HG03469 (cell line): ENCODE measurements around the gene B4GALT6.
A peak's percentile ranks its signal among the peaks of the same experiment; 100 is the strongest.

Source experiments
- ATAC-seq: cut with Tn5 transposase; IDR thresholded peaks from one replicate; pipeline ENCODE4 v1.9.1; 2021; ENCODE audit warnings: mild to moderate bottlenecking, moderate library complexity, moderate number of reproducible peaks; ENCODE audit not compliant: unreplicated experiment

Gene B4GALT6

DNA sequence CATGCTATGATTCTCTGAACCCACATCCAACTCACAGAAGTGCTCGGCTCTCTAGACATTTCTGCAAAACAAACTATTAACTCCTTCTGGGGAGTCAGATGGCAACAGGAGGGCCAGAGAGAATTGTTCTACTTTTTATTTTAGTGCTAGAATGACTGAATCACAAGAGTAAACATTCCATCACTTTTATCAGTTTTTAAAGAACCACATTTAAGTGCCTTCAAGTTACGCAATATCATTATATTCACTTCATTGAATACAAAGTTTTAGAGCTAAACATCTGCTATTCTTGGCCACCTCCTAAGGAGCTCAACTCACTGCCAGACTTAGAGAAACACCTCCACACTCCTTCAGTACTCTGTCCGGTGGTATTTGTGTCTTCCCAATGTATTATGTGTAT lies 22.4 kb downstream of the B4GALT6 start:
- ATAC-seq: no peak

DNA sequence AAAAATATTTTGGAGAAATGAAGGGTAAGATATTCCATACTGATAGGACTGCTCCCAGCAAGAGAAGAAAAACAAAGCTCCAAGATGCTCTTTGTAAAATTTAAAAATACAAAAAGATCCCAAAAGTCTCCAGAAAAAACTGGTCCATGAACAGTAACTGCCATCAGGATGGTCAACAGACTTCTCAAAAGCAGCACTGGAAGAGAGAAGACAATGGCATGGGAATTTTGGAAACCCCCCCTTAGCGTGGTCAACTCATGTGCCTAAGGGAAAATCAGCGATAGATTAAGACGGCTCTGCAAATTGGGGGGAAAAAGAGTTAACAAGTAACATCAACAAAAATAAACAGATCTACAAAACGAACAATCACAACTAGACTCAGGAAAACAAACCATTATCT lies 23.6 kb downstream of the B4GALT6 start:
- ATAC-seq: no peak

DNA sequence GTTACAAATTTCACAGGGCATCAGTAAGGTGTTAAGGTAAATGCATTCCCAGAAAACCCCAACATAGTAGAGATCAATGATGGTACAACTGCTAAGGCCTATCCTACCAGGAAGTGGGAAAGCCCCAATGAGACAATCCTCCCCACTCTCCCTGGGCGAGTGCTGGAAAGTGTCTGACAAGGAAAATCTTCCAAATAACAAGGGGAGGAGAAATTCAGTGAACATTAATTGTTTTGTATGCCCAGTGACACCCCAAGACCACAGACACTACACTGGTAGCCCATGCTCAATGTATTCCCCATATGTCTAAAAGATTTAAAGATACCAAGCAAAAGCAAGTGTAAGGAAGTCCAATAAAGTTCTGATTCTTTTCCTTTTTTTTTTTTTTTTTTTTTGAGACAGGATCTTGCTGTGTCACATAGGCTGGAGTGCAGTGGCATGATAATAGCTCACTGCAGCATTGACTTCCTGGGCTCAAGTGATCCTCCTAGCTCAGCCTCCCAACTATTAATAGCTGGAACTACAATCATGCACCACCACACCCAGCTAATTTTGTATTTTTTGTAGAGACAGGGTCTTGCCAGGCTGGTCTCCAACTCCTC lies 24.7 kb downstream of the B4GALT6 start:
- ATAC-seq: no peak

DNA sequence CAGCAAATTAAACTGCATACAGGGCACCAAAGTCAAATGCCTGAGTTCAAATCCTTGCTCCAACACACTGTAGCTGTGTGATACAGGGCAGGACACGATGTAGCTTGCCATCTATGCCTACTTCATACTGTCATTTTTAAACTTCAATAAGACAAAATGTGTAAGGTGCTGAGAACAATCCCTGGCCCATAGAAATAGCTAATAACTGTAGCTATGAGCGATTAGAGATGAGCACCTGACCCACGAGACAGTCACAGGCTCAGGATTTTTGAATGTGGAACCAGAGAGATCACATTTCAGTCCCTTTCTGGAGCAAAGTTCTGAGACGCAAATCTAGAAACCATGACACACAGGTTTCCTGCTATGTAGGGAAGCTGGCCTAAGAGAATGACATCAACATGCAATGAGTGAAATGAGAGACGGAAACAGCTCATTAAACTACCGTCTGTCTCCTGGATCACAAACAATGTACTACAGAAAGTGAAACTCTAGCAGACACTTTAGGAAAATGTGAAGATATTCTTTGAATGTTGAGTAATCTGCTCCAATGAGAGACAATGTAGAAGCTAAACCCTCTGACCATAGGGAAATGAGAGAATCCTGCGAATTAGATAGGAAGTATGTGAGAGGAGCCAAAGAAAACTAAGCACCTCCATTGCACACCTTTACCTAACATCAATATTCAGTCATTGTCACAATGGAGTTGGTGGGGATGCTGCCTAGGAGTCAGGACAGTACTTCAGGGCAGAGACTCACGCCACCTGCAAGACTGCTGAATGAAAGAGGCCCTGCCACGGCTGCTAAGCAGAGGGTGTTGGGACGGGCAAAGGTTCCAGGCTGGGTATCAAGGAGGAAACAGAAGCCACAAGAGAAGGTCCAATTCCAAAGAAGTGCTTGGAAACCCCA lies 25.5 kb downstream of the B4GALT6 start:
- peak; percentile 55 for ATAC-seq

DNA sequence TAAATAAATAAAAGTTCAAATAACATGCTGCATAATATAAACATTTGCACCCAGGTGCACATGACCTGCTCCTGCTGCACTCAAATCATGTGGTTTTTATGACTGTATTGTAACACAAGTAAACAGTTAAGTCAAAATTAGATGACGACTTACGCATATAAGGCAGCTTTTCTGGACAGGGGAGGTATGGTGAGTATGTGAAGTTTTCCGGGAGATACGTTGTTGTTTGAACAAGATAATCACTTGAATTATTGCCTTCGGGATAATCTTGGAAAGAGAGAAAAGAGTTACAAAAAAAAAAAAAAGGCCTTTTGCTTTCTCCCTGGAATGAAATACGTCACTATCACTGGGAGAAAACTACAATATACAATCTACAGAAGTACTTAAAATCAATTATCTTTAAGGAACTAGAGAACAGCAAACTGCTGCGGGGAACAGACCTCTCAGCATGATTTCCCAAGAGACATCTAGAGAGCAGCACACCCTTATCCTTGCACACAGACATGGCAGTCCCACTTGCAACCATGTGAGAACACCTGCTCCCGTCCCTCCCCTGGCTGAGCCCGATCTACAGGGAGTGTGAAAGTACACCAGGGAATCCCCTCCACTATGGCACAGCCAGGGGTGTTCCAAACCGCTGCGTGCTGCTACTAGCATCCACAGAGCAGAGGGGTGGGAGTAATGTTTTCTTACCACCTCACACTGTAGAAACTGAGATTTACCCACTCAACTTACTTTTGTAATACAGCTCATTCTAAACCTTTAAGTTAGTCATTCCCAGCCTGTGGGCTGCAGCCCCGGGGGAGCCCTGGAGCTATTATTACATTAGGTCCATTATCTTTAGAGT lies 26.3 kb downstream of the B4GALT6 start:
- ATAC-seq: peak; percentile 59

DNA sequence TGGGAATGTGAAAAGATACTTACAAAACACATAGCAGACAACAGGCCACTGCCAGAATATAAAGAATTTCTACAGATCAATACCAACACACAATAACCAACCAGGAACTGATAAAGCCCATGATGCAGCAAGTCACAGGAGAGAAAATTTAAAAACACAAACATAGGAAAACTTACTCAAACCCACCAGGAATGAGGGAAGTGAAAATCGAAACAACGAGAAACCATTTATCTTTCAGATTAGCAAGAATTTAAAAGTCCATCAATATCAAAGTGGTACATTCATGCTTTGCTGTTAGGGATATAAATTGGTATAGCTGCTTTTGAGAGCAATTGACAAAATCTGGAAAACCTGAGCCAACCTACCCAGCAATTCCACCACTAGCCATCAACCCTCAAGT lies 27.6 kb downstream of the B4GALT6 start:
- no peak for ATAC-seq

DNA sequence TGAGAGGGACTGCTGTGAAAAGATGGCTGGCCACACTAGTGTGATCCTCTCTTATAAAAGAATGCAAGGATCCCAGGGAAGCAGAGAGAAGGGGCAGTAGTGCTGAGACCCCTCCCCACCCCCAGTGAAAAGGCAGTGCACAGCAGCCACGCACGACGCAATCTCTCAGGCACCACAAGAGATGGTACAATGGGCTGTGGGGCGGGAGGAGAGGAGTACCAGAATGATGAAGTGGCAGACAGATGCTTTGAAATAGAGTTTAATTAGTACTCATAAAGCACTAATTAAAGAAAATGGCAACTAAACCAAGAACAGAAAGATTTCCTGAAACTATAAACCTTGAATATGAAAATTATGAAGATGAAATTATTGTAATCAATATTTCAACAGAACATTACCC lies 29.0 kb downstream of the B4GALT6 start:
- ATAC-seq: no peak

DNA sequence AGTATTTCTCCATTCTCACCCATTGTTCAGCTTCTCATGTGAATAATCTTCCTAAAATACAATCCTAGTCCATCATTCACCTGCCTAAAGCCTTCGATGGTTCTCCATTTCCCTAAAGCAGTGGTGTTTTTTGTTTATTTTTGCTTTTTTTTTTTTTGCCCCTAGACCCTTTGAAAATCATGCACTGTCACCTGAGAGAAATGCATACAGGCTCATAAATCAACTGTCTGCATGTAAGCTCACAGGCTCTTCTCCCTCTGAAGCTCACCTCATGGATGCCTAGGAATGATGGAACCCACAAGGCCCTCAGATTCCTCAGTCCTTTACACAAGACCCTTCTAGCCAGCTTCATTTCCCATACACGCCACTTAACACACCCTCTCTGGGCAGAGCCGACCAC lies 31.5 kb downstream of the B4GALT6 start:
- ATAC-seq: no peak

DNA sequence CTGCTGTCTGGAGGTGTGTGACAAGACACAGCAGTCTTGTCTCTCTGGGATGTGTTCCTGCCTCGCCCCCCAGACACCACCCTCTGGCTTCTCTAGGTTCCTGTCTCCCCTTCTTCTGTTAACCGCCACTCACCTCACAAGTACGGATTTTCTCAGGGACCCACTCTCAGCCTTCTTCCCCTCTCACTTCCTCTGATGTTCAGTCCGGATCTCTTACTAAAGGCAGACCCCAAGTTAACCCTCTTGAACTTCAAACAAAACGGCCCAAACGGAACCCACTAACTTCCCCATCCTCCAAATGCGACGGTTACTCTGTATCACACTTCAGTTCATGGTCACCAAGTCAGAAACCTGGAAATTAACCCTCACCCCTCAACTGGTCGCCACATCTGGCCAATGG lies 32.0 kb downstream of the B4GALT6 start:
- no peak for ATAC-seq

DNA sequence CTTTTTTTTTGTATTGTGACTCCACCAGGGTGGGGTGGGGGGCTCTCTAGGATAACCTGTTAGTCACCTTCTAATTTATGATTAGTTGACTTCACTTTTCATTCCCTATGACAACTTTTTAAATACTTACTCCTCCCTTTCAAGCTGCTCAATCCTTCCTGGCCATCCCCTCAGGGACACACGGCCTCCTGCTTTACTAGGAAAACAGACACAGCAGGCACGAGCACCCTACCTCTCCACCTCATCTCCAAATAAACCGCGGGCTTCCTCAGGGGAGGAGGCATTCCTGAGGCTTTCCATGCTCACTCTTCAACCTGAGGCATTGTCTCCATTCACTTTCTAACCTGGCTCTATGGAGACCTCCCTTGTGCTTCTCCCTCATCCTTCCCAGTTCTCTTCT lies 33.0 kb downstream of the B4GALT6 start:
- ATAC-seq: no peak

DNA sequence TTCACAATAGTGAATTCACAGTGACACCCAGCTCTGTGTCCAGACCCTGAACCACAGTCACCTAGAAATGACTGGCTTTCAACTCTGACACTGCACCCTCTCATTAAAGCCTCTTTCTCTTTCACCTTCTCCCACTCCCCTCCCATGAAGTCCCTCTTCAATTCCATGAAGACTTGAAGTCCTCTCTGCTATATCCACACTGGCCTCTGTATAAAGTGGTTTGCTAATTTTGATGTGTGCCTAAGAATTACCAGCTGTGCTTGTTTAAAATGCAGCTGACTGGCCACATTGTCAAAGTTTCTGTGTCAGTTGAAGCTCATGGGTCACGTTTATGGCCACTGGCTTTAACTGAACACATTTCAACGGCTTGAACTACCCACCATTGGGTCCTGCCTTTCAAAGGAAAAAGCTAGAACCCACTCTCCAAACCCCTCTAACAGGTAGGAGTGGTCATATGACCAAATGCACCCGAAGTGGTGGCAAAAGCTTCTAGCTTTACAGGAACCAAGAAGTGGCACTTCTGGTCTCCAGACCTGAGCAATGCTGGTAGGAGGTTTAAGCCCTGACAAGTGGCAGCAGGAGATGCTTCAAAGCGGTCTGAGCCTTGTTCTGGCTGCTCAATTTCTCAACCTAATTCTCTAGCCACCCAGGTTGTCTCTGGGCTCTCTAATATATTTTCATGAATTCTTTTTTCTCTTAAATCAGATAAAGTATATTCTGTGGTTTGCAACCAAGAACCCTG lies 34.2 kb downstream of the B4GALT6 start:
- ATAC-seq: no peak

DNA sequence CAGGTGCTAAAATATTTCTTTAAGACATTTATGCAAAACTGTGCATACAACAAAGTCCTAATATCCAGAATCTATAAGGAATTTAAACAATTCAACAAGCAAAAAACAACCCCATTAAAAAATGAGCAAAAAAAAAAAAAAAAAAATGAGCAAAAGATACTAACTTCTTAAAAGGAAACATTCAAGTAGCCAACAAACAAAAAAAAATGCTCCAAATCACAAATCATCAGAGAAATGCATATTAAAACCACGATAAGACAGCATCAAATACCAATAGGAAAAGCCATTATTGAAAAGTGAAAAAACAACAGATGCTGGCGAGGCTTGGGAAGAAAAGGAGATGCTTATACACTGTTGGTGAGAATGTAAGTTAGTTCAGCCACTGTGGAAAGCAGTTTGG lies 34.9 kb downstream of the B4GALT6 start:
- ATAC-seq: no peak

DNA sequence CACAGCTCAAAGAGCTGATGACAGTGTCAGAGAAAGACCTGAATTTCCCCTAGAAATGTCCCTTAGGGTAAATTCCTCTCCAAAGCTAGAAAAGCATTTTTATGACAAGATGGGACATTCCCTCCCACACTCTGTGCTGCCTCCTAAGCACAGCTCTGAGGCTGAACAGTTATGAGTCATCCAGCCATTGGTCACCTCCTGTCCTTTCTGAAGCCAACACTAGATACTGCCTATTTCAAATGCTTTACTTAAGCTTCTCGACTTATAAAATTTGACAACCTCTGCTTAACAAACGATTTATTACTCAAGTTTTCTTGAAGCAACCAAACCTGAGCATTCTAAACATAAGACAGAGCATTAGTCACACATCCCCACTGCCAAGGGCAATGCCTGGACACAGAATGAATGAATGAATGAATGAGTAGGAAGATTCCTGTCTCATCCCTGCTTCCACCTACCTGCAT lies 35.4 kb downstream of the B4GALT6 start:
- peak; percentile 73 for ATAC-seq

DNA sequence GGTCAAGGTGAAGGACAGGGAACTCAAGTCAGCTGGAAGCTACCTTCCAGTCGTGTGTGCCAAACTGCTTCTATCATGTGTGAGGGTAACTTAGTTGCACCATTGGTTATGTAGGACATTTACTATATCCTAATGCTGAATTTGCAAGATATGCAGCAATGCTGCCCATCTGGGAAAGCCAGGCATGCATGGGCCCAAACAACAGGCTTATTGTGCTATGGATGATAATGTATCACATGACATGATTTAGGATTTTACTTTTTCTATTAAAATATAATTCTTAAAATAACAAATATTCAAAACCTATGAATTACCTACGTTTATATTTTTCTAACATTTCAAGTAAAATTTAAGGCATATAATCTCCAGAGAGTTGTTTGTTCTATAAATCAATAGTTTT lies 35.9 kb downstream of the B4GALT6 start:
- no peak for ATAC-seq

DNA sequence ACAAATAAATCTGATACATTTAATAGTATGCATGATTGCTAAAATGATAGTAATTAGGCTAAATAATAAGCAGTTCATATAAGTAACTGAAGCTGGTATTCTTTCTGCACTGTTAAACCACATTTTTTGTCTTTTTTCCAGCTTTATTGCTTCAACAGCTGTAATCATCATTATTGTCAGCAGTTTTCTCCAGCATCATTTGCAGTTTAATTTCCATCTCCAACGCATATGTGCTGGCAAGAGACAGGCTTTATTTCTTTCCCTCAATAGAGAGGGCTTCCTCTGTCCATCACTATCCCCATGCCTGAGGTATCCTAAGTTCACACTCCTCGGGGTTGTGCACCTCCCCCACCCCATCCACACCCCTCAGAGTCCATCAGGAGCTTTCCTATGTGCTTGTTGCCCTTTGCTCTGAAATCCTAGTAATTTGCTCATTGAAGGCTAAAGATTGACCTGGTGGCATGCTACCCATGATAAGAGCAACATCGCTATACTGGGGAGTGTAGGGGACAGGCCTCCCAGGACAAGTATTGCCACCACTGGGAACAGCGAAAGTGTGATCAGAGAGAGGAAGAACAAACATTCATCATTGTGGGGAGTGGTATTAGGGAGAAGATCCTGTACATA lies 37.1 kb downstream of the B4GALT6 start:
- no peak for ATAC-seq

DNA sequence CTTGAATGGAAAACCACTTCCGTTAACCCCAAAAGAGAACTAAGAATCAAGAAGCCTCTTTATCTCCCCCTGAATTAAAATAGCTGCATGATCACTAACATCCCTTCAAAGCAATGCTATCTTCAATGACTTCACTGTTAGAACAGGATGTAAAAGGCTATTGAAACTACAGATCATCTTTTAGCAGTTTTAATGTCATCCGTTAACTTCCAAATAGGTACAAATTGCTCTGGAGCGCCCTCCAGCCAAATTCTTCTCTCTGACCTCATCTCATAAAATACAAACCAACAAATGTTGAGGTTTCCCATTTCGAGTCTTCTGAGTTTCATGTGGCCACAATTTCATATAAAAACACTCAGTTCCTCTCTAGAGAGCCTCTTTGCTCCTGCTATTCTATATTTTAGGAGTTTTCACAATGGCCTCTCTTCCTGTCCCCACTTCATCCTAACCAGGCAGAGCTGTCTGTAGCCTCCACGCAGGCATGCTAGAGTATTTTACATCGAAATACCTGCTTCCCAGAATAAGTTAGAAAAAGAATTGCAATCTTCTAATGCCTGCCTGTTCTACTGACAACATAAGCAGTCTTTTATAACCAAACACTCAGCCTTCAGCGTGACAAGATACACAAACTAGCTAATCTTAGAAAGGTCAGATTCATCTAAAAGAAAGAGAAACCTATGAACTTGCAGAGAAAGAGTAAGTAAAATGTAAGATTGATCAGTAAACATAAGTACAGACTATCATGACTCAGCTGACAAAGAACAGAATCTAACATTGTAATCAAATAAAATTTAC lies 37.9 kb downstream of the B4GALT6 start:
- ATAC-seq: no peak

DNA sequence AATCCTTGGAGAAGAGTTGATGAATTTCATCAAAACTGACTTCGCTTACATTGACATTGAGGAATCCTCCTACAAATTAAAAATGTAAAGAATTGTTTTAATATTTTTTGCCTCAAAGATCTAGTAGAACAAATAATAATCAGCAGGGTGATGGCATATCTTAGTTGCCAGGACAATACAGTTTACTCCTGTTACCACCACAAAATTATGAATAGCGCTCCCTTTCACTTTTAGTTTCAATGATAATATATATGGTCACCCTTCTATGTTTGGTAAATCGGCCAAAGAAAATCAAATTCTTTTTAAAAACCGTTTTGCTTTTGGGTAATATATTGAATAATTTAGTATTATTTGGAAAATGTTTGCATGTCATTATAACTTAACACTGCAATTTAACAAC lies 39.0 kb downstream of the B4GALT6 start:
- no peak for ATAC-seq

DNA sequence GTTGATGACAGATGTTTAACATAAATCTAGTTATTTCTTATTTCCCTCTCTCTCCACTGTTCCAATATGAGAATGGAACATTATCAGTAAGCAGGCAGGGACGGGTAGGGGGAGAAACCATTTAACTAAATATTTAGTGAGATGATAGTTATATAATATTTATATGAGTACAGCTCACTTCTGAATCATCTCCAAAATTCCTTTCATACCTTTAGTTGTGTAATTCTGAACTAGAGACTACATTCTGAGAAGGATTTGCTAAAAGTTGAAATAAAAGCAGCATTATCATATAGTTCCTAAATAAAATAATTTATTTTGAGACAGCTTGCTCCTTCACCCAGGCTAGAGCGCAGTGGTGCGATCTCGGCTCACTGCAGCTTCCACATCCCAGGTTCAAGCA lies 41.4 kb downstream of the B4GALT6 start:
- ATAC-seq: no peak

DNA sequence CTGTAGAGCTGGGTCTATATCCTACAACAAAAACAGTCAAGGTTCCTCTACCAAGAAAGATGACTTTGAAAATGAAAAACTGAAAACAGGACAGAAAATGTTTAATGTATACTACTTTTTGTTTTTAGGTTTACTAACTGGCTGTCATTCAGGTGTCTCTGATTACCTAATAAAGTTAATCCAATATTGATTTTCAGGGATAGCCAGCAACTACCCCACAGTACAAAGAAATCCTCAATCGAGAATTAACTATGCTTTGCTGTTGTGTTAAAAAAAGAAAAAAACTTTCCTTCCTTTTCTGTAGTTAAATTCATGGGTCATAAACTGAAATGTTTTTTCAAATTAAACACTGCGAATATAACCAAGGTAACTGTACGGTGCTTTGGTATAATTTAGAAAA lies 46.9 kb downstream of the B4GALT6 start:
- no peak for ATAC-seq

DNA sequence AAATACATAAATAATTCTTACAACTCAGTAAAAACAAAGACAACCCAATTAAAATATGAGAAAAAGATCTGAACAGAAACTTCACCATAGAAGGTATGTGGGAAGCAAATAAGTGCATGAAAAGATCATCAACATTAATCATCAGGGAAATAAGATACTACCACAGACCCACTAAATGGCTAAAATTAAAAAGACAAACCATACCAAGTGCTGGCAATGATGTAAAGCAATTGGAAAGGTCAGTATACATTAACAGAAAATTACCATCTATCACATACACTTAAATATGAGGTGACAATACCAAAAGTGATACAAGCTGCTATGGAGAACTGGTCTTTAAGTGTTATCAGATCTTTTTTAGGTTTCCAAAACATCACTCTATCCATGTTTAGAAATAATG lies 48.0 kb downstream of the B4GALT6 start:
- ATAC-seq: no peak
